GM23248 (cell line): ENCODE results near the gene GDI2. TPM values are rescaled to one million over a fixed set of nuclear protein-coding genes. Genes with fewer than 3 reads are reported as not detected.
"Not testable (repeated sequence)": the region's sequence is repeated elsewhere in the genome, so short reads cannot be mapped to it uniquely, and the experiment has no call there.

Experiments used
- DNase-seq: peaks from one replicate; pipeline ENCODE4 v3.0.0-alpha.2; 2015
- H2AFZ ChIP-seq: fragments of 200-600 bp; sonication (generic); 2 replicates; pipeline ENCODE4 v1.6.1; 2016; ENCODE audit warnings: antibody characterized with exemption
- H3F3A ChIP-seq: fragments of 200-600 bp; sonication (generic); 2 replicates; pipeline ENCODE4 v1.6.1; 2016; ENCODE audit warnings: mild to moderate bottlenecking, antibody characterized with exemption, mixed run types; ENCODE audit not compliant: insufficient read depth
- H3K27ac ChIP-seq: fragments of 200-600 bp; sonication (generic); 2 replicates; pipeline ENCODE4 v1.5.1; 2016; ENCODE audit warnings: mild to moderate bottlenecking
- H3K27me3 ChIP-seq: fragments of 200-600 bp; sonication (generic); replicated peaks from 2 replicates; pipeline ENCODE4 v1.6.1; 2016; ENCODE audit warnings: mild to moderate bottlenecking; ENCODE audit not compliant: insufficient read depth
- H3K36me3 ChIP-seq: fragments of 200-600 bp; sonication (generic); 2 replicates; pipeline ENCODE4 v1.6.1; 2016; ENCODE audit warnings: low read depth, mild to moderate bottlenecking
- H3K4me1 ChIP-seq: fragments of 200-600 bp; sonication (generic); 2 replicates; pipeline ENCODE4 v1.6.1; 2016; ENCODE audit warnings: mild to moderate bottlenecking; ENCODE audit not compliant: insufficient read depth
- H3K4me2 ChIP-seq: fragments of 200-600 bp; sonication (generic); one replicate; pipeline ENCODE4 v1.6.1; 2016; ENCODE audit warnings: mild to moderate bottlenecking; ENCODE audit not compliant: unreplicated experiment
- H3K4me3 ChIP-seq: fragments of 200-600 bp; sonication (generic); 2 replicates; pipeline ENCODE4 v1.5.1; 2016; ENCODE audit warnings: mild to moderate bottlenecking
- H3K79me2 ChIP-seq: fragments of 200-600 bp; sonication (generic); 2 replicates; pipeline ENCODE4 v1.6.1; 2016; ENCODE audit warnings: mild to moderate bottlenecking; ENCODE audit not compliant: insufficient read depth
- H3K9ac ChIP-seq: fragments of 200-600 bp; sonication (generic); 2 replicates; pipeline ENCODE4 v1.6.1; 2016; ENCODE audit warnings: mild to moderate bottlenecking
- H3K9me2 ChIP-seq: fragments of 200-600 bp; sonication (generic); 2 replicates; pipeline ENCODE4 v1.6.1; 2016; ENCODE audit warnings: mixed run types, mild to moderate bottlenecking, moderate library complexity; ENCODE audit not compliant: insufficient read depth
- H3K9me3 ChIP-seq: fragments of 200-600 bp; sonication (generic); one replicate; pipeline ENCODE4 v1.6.1; 2017; ENCODE audit warnings: low read depth
- H4K20me1 ChIP-seq: fragments of 200-600 bp; sonication (generic); 2 replicates; pipeline ENCODE4 v1.6.0; 2016; ENCODE audit not compliant: insufficient read depth
- EZH2 ChIP-seq: fragments of 200-600 bp; sonication (generic); IDR thresholded peaks from 2 replicates; pipeline ENCODE4 v1.6.1; 2018; ENCODE audit warnings: antibody characterized with exemption, mild to moderate bottlenecking; ENCODE audit not compliant: insufficient read depth, poor library complexity, severe bottlenecking
- EZH2phosphoT487 ChIP-seq: fragments of 200-600 bp; sonication (generic); IDR thresholded peaks from 2 replicates; pipeline ENCODE4 v1.6.1; 2018; ENCODE audit warnings: antibody characterized with exemption, moderate library complexity, mild to moderate bottlenecking, low read depth; ENCODE audit not compliant: insufficient read depth
- WGBS, 2 experiments: methylation state at CpG; one replicate each; pipeline ENCODE4 v1.1.6; 2015 to 2017; ENCODE audit warnings: low lambda C conversion rate in 2 of 2, low coverage in 1 of 2; ENCODE audit errors: missing lambda C conversion rate in 2 of 2; 5-methylcytosine and 5-hydroxymethylcytosine counted together
- in situ Hi-C: fragments of 300-500 bp; cut with MboI; formaldehyde crosslinking; loops from 2 replicates; pipeline ENCODE4 v1.15.0; 2020
- polyA plus RNA-seq: library from polyadenylated mRNA; unstranded; fragments of >200 nt; fragmentation: Nextera tagmentation; extraction: Ambion mirVana; gene quantifications from 2 replicates; pipeline ENCODE4 v1.2.1, GENCODE V29; 2016
- total RNA-seq: library from RNA; depleted of rRNA; stranded (reverse); fragments of >200 nt; shearing (Covaris generic); gene quantifications from 2 replicates; pipeline ENCODE4 v1.2.3, GENCODE V29; 2014

Gene GDI2
- total and polyA plus RNA-seq, 2 experiments from 2014 or later = 195 to 350 TPM

DNA sequence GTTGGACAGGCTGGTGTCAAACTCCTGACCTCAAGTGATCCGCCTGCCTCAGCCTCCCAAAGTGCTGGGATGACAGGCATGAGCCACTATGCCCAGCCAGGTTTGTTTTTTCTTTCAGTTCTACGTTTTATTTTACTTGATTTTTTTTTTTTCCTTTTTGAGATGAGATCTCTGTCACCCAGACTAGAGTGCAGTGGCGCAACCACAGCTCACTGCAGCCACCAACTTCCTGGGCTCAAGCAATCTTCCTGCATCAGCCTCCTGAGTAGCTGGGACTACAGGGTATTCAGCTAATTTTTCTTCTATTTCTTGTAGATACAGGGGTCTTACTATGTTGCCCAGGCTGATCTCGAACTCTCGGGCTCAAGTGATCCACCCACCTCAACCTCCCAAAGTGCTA, 24.3 kb downstream of the GDI2 start:
- no peak overlapping the region for H3K9ac ChIP-seq
- H3K27me3 ChIP-seq = no peaks in the 10 kb centered on the region
- TF ChIP-seq EZH2phosphoT487 (no peak), EZH2 (no peak)
- peaks cover 41% of the 10 kb centered on the region for H3F3A ChIP-seq
- 87 to 93% methylated on average over 5 of the region's 5 CpGs for WGBS, 2 experiments
- H4K20me1 ChIP-seq = no peaks in the 10 kb centered on the region
- H3K4me2 ChIP-seq = no peak overlapping the region
- in situ Hi-C loops = no loop called here
- no peaks in the 10 kb centered on the region for H3K9me3 ChIP-seq
- H3K4me1 ChIP-seq = peaks cover 9% of the 10 kb centered on the region
- no peak overlapping the region for H2AFZ ChIP-seq
- H3K36me3 ChIP-seq = peaks cover 65% of the 10 kb centered on the region
- H3K4me3 ChIP-seq = no peak overlapping the region
- no peaks in the 10 kb centered on the region for H3K9me2 ChIP-seq
- DNase-seq = no peak
- H3K79me2 ChIP-seq = peaks cover 99% of the 10 kb centered on the region
- H3K27ac ChIP-seq = no peak overlapping the region

GRCh38 chr10:5783300-5783699, 29.9 kb downstream of the GDI2 start:
- H3K4me2 ChIP-seq = no peak overlapping the region
- peaks cover 9% of the 10 kb centered on the region for H3K4me1 ChIP-seq
- H3K9me3 ChIP-seq = no peaks in the 10 kb centered on the region
- peaks cover 44% of the 10 kb centered on the region for H3F3A ChIP-seq
- TF ChIP-seq EZH2phosphoT487 (no peak), EZH2 (no peak)
- peaks cover 100% of the 10 kb centered on the region for H3K79me2 ChIP-seq
- H3K36me3 ChIP-seq = peaks cover 60% of the 10 kb centered on the region
- H3K27ac ChIP-seq = no peak overlapping the region
- peaks cover 8% of the 10 kb centered on the region for H4K20me1 ChIP-seq
- DNase-seq = no peak
- in situ Hi-C loops = no loop called here
- no peak overlapping the region for H2AFZ ChIP-seq
- H3K4me3 ChIP-seq = no peak overlapping the region
- WGBS, 2 experiments = 96 to 98% methylated on average over 1 of the region's 1 CpG
- no peaks in the 10 kb centered on the region for H3K9me2 ChIP-seq
- H3K27me3 ChIP-seq = no peaks in the 10 kb centered on the region
- H3K9ac ChIP-seq = no peak overlapping the region

DNA sequence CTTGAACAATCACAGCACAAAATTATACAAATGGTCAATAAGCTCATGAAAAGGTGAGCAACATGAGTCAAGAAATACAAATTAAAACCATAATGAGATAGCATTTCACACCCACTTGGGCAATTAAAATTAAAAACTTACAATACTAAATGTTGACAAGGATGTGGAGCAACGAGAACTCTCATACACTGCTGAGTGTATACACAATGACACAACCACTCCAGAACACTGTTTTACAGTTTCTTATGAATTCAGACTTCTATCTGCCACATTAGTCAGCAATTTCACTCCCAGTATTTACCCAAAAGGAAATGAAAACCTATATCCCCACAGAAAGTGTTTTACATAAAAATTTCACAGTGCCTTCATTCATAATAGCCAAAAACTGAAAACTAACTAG, 31.1 kb downstream of the GDI2 start:
- peaks cover 18% of the 10 kb centered on the region for H4K20me1 ChIP-seq

DNA sequence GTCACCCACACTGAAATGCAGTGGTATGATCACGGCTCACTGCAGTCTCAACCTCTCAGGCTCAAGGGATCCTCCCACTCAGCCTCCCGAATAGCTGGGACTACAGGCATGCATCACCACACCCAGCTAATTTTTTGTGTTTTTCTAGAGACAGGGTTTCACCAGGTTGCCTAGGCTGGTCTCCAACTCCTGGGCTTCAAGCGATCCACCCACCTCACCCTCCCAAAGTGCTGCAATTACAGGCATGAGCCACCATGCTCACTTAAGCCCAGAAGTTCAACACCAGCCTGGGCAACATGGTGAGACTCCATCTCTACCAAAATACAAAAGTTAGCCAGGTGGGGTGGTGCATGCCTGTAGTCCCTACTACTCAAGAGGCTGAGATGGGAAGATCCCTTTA, 33.5 kb downstream of the GDI2 start:
- no peaks in the 10 kb centered on the region for H3K27me3 ChIP-seq
- in situ Hi-C loops = no loop called here
- H3K36me3 ChIP-seq = peaks cover 42% of the 10 kb centered on the region
- H3K27ac ChIP-seq = 0 out of 2 replicates have a peak overlapping the region, but pooled peaks have one; percentile 11
- peaks cover 27% of the 10 kb centered on the region for H4K20me1 ChIP-seq
- no peaks in the 10 kb centered on the region for H3K9me3 ChIP-seq
- 56 to 58% methylated on average over 3 of the region's 3 CpGs for WGBS, 2 experiments
- H3K79me2 ChIP-seq = peaks cover 98% of the 10 kb centered on the region
- H3K4me3 ChIP-seq = no peak overlapping the region
- no peak overlapping the region for H3K4me2 ChIP-seq
- TF ChIP-seq EZH2phosphoT487 = no peak
- no peak for TF ChIP-seq EZH2
- no peak overlapping the region for H3K9ac ChIP-seq
- peaks cover 66% of the 10 kb centered on the region for H3F3A ChIP-seq
- no peaks in the 10 kb centered on the region for H3K9me2 ChIP-seq
- DNase-seq = peak; percentile 31
- H3K4me1 ChIP-seq = peaks cover 24% of the 10 kb centered on the region
- no peak overlapping the region for H2AFZ ChIP-seq

More for the DNA sequence above, 31.1 kb downstream of the GDI2 start:
- no peaks in the 10 kb centered on the region for H3K9me3 ChIP-seq
- TF ChIP-seq EZH2phosphoT487 = no peak
- TF ChIP-seq EZH2 = no peak
- peaks cover 60% of the 10 kb centered on the region for H3K36me3 ChIP-seq
- H3K9ac ChIP-seq = no peak overlapping the region
- no peak overlapping the region for H3K27ac ChIP-seq
- in situ Hi-C loops = no loop called here
- peaks cover 7% of the 10 kb centered on the region for H3K4me1 ChIP-seq
- peaks cover 44% of the 10 kb centered on the region for H3F3A ChIP-seq
- DNase-seq = no peak
- no peak overlapping the region for H3K4me3 ChIP-seq
- H3K4me2 ChIP-seq = no peak overlapping the region
- H2AFZ ChIP-seq = no peak overlapping the region
- H3K79me2 ChIP-seq = peaks cover 100% of the 10 kb centered on the region
- H3K9me2 ChIP-seq = no peaks in the 10 kb centered on the region
- H3K27me3 ChIP-seq = no peaks in the 10 kb centered on the region
- whole genome bisulfite sequencing, 2 experiments = 72 to 75% methylated on average over 1 of the region's 1 CpG

DNA sequence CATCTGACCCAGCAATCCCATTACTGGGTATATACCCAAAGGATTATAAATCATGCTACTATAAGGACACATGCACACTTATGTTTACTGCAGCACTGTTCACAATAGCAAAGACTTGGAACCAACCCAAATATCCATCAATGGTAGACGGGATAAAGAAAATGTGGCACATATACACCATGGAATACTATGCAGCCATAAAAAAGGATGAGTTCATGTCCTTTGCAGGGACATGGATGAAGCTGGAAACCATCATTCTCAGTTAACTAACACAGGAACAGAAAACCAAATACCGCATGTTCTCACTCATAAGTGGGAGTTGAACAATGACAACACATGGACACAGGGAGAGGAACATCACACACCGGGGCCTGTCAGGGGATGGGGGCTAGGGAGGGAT, 35.5 kb downstream of the GDI2 start:
- H2AFZ ChIP-seq, H3K9me3 ChIP-seq, H3K4me3 ChIP-seq, H3K9me2 ChIP-seq, H3K27me3 ChIP-seq, in situ Hi-C loops, DNase-seq, H3K9ac ChIP-seq: not testable (repeated sequence)
- peaks cover 71% of the 10 kb centered on the region for H3F3A ChIP-seq
- H4K20me1 ChIP-seq = peaks cover 27% of the 10 kb centered on the region
- peaks cover 24% of the 10 kb centered on the region for H3K4me1 ChIP-seq
- WGBS, 2 experiments = 66 to 69% methylated on average over 3 of the region's 3 CpGs
- H3K79me2 ChIP-seq = peaks cover 98% of the 10 kb centered on the region
- H3K27ac ChIP-seq = peak overlapping the region; percentile 92
- H3K4me2 ChIP-seq = peak overlapping the region; percentile 79
- peaks cover 33% of the 10 kb centered on the region for H3K36me3 ChIP-seq
